ENCODE results near the gene PTPRD.

PTPRD gene

DNA sequence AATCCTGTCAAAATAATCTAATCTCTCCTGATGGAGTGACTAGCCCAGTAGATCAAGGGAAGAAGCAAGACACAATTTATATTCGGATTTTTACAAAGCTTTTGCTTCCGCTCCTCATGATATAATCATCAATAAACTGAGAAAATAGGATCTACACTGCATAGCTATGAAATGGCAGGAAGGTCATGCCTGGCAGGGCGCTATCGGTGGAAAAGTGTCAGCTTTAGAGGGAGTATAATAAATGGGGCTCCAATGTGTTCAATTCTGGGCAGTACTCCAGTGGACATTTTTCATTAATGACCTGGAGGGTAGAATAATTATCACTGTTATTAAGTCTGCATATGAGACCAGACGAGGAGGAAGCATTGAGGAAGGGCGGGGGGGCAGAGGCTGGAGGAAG is 1799.9 kb downstream of the PTPRD start:
- H3K4me1 ChIP-seq (ENCODE audit: low read depth, poor library complexity, severe bottlenecking) = no peaks in the 10 kb centered on the region
- TF ChIP-seq, protein P1, sequence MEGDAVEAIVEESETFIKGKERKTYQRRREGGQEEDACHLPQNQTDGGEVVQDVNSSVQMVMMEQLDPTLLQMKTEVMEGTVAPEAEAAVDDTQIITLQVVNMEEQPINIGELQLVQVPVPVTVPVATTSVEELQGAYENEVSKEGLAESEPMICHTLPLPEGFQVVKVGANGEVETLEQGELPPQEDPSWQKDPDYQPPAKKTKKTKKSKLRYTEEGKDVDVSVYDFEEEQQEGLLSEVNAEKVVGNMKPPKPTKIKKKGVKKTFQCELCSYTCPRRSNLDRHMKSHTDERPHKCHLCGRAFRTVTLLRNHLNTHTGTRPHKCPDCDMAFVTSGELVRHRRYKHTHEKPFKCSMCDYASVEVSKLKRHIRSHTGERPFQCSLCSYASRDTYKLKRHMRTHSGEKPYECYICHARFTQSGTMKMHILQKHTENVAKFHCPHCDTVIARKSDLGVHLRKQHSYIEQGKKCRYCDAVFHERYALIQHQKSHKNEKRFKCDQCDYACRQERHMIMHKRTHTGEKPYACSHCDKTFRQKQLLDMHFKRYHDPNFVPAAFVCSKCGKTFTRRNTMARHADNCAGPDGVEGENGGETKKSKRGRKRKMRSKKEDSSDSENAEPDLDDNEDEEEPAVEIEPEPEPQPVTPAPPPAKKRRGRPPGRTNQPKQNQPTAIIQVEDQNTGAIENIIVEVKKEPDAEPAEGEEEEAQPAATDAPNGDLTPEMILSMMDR (conservative IDR thresholded peaks at IDR 0.05; ENCODE audit: low read depth, low read length) = no peak

DNA sequence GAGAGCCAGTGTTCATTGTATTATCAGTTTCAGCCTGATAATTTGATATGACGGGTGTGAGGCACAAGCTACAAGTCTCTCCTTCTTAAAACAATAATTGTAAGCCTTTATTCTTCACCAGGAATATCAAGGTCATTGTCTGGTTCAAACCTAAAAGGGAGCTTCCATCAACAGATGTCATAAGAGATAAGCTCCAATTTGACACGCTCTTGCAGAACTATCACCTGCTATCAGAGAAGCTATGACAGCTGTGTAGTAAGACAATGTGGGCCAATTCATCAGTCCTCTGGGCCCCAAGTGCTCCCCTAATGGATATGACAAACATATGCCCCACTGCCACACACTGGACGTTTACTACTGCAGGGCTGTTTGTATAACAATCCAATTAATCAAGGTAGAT is 1803.1 kb downstream of the PTPRD start:
- no peaks in the 10 kb centered on the region for H3K27me3 ChIP-seq (ENCODE audit: insufficient read depth, low read depth)
- no peak overlapping the region for H3K4me2 ChIP-seq
- no peaks in the 10 kb centered on the region for H3K79me2 ChIP-seq (ENCODE audit: insufficient read depth, low read depth)
- no peak overlapping the region for H2AFZ ChIP-seq (ENCODE audit: low read depth)
- H3K4me1 ChIP-seq (ENCODE audit: low read depth, poor library complexity, severe bottlenecking) = no peaks in the 10 kb centered on the region
- H3K27ac ChIP-seq = no peak overlapping the region
- H3K36me3 ChIP-seq (ENCODE audit: insufficient read depth) = no peaks in the 10 kb centered on the region
- TF ChIP-seq, protein P1 (conservative IDR thresholded peaks at IDR 0.05; ENCODE audit: low read depth, low read length) = no peak
- no peak overlapping the region for H3K9ac ChIP-seq
- no peak overlapping the region for H3K4me3 ChIP-seq (IDR thresholded peaks at IDR 0.05; ENCODE audit: insufficient read depth, low read depth, low read length)
- no peaks in the 10 kb centered on the region for H4K20me1 ChIP-seq (ENCODE audit: insufficient read depth)

More for the DNA sequence above, 1799.9 kb downstream of the PTPRD start:
- Histone ChIP-seq H4K20me1 (ENCODE audit: insufficient read depth) (no peaks in the 10 kb centered on the region), H3K27ac (no peak overlapping the region), H3K4me2 (no peak overlapping the region), H3K27me3 (ENCODE audit: insufficient read depth, low read depth) (no peaks in the 10 kb centered on the region), H3K36me3 (ENCODE audit: insufficient read depth) (no peaks in the 10 kb centered on the region), H2AFZ (ENCODE audit: low read depth) (no peak overlapping the region), H3K9ac (no peak overlapping the region), H3K4me3 (IDR thresholded peaks at IDR 0.05; ENCODE audit: insufficient read depth, low read depth, low read length) (no peak overlapping the region), H3K79me2 (ENCODE audit: insufficient read depth, low read depth) (no peaks in the 10 kb centered on the region)

DNA sequence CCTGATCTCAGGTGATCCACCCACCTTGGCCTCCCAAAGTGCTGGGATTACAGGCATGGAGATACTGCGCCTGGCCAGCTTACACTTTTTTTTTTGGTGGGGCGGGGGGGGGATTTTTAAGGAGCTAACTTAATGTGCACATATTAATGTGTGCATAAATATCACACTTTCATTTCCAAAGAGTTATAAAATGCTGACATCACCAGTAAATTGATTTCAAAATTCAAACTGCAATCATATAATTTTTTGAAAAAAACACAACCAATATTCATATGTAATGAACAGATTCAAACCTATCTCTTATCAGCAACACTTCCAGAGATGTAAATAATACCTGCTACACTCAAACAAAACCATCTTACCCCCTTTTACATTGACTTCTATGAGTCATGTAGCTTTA is 1806.7 kb downstream of the PTPRD start:
- no peaks in the 10 kb centered on the region for H4K20me1 ChIP-seq (ENCODE audit: insufficient read depth)
- no peak overlapping the region for H3K4me2 ChIP-seq
- H3K4me3 ChIP-seq (IDR thresholded peaks at IDR 0.05; ENCODE audit: insufficient read depth, low read depth, low read length) = no peak overlapping the region
- H2AFZ ChIP-seq (ENCODE audit: low read depth) = no peak overlapping the region
- TF ChIP-seq, protein P1 (conservative IDR thresholded peaks at IDR 0.05; ENCODE audit: low read depth, low read length) = no peak
- no peaks in the 10 kb centered on the region for H3K79me2 ChIP-seq (ENCODE audit: insufficient read depth, low read depth)
- no peaks in the 10 kb centered on the region for H3K27me3 ChIP-seq (ENCODE audit: insufficient read depth, low read depth)
- no peak overlapping the region for H3K27ac ChIP-seq
- H3K36me3 ChIP-seq (ENCODE audit: insufficient read depth) = no peaks in the 10 kb centered on the region
- H3K4me1 ChIP-seq (ENCODE audit: low read depth, poor library complexity, severe bottlenecking) = no peaks in the 10 kb centered on the region
- H3K9ac ChIP-seq = no peak overlapping the region

DNA sequence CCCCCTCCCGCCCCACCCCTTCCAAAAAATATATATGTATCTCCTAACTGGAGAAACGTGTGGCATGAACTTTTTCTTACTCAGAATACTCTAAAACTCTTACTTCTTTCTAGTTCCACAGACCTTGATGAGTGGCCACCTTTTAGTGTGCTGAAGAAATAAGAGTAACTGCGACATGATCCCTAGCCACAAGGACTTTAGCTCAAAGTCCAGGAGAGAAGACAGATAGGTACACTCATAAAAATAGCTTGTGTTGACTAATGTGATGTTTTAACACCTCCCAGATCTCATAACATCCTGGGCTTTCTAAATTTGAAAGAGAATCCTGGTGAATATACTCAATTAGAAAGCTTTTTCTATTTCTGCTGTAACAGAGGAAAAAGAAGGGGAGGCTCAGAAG is 1808.2 kb downstream of the PTPRD start:
- H3K4me3 ChIP-seq (IDR thresholded peaks at IDR 0.05; ENCODE audit: insufficient read depth, low read depth, low read length) = no peak overlapping the region
- H2AFZ ChIP-seq (ENCODE audit: low read depth) = no peak overlapping the region
- H3K36me3 ChIP-seq (ENCODE audit: insufficient read depth) = no peaks in the 10 kb centered on the region
- H3K27ac ChIP-seq = no peak overlapping the region
- no peaks in the 10 kb centered on the region for H3K27me3 ChIP-seq (ENCODE audit: insufficient read depth, low read depth)
- no peaks in the 10 kb centered on the region for H4K20me1 ChIP-seq (ENCODE audit: insufficient read depth)
- TF ChIP-seq, protein P1 (conservative IDR thresholded peaks at IDR 0.05; ENCODE audit: low read depth, low read length) = no peak
- H3K79me2 ChIP-seq (ENCODE audit: insufficient read depth, low read depth) = no peaks in the 10 kb centered on the region
- H3K4me1 ChIP-seq (ENCODE audit: low read depth, poor library complexity, severe bottlenecking) = no peaks in the 10 kb centered on the region
- H3K9ac ChIP-seq = no peak overlapping the region
- no peak overlapping the region for H3K4me2 ChIP-seq

Data from KMS-11 (cell line).